Endothelial cell (in vitro differentiated cells): Measurements from ENCODE around the gene NTN5. TPM values are rescaled to one million over a fixed set of nuclear protein-coding genes. Genes with fewer than 3 reads are reported as not detected.
A peak's percentile ranks its signal among the peaks of the same experiment; 100 is the strongest.
"Not testable (repeated sequence)": the region's sequence is repeated elsewhere in the genome, so short reads cannot be mapped to it uniquely, and the experiment has no call there.

Source experiments
- DNase-seq: peaks from one replicate; pipeline ENCODE4 v3.0.0; 2021; ENCODE audit warnings: low spot score
- H3K27ac Mint-ChIP-seq: one replicate; pipeline ENCODE4 v1.8.0; 2021; ENCODE audit warnings: mixed read lengths, inconsistent platforms; ENCODE audit not compliant: unreplicated experiment
- H3K27me3 Mint-ChIP-seq: one replicate; pipeline ENCODE4 v1.8.0; 2021; ENCODE audit warnings: mild to moderate bottlenecking, moderate library complexity, mixed read lengths, inconsistent platforms; ENCODE audit not compliant: unreplicated experiment
- H3K36me3 Mint-ChIP-seq: one replicate; pipeline ENCODE4 v1.8.0; 2021; ENCODE audit warnings: mild to moderate bottlenecking, low read depth, mixed read lengths, inconsistent platforms; ENCODE audit not compliant: unreplicated experiment
- H3K4me1 Mint-ChIP-seq: one replicate; pipeline ENCODE4 v1.8.0; 2021; ENCODE audit warnings: mild to moderate bottlenecking, mixed read lengths, inconsistent platforms; ENCODE audit not compliant: unreplicated experiment
- H3K4me3 Mint-ChIP-seq: one replicate; pipeline ENCODE4 v1.8.0; 2021; ENCODE audit warnings: mild to moderate bottlenecking, mixed read lengths, inconsistent platforms; ENCODE audit not compliant: unreplicated experiment
- H3K9me3 Mint-ChIP-seq: one replicate; pipeline ENCODE4 v1.8.0; 2021; ENCODE audit warnings: mixed read lengths, inconsistent platforms; ENCODE audit not compliant: unreplicated experiment
- total RNA-seq: library from RNA; stranded (reverse); fragmentation: NEBNext Ultra II Directional; extraction: Animal tissue kit (Norgen Biotek cat#: 25700); gene quantifications from one replicate; pipeline ENCODE4 v1.2.1, GENCODE V29; 2021; ENCODE audit not compliant: unreplicated experiment
- TF ChIP-seq, protein P1 (sequence below): fragments of 200-600 bp; sonication (generic); IDR thresholded peaks from one replicate; pipeline ENCODE4 v1.5.0; 2021; ENCODE audit warnings: antibody characterized with exemption; ENCODE audit not compliant: unreplicated experiment

The NTN5 gene
- total RNA-seq, 1 donor from 2014 or later, result 0.21 TPM

- H3K27me3 Mint-ChIP-seq, result peaks cover 20% of the 10 kb centered on the region
- H3K4me3 Mint-ChIP-seq, result peak overlapping the region; percentile 10
- H3K9me3 Mint-ChIP-seq, result no peaks in the 10 kb centered on the region
- no peaks in the 10 kb centered on the region for H3K36me3 Mint-ChIP-seq
- no peak for DNase-seq
- no peak overlapping the region for H3K27ac Mint-ChIP-seq
- H3K4me1 Mint-ChIP-seq, result peaks cover 10% of the 10 kb centered on the region
- TF ChIP-seq, protein P1, sequence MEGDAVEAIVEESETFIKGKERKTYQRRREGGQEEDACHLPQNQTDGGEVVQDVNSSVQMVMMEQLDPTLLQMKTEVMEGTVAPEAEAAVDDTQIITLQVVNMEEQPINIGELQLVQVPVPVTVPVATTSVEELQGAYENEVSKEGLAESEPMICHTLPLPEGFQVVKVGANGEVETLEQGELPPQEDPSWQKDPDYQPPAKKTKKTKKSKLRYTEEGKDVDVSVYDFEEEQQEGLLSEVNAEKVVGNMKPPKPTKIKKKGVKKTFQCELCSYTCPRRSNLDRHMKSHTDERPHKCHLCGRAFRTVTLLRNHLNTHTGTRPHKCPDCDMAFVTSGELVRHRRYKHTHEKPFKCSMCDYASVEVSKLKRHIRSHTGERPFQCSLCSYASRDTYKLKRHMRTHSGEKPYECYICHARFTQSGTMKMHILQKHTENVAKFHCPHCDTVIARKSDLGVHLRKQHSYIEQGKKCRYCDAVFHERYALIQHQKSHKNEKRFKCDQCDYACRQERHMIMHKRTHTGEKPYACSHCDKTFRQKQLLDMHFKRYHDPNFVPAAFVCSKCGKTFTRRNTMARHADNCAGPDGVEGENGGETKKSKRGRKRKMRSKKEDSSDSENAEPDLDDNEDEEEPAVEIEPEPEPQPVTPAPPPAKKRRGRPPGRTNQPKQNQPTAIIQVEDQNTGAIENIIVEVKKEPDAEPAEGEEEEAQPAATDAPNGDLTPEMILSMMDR, result no peak
Measured at GRCh38 chr19:48632692-48633147, 40.1 kb downstream of the NTN5 start.

DNA sequence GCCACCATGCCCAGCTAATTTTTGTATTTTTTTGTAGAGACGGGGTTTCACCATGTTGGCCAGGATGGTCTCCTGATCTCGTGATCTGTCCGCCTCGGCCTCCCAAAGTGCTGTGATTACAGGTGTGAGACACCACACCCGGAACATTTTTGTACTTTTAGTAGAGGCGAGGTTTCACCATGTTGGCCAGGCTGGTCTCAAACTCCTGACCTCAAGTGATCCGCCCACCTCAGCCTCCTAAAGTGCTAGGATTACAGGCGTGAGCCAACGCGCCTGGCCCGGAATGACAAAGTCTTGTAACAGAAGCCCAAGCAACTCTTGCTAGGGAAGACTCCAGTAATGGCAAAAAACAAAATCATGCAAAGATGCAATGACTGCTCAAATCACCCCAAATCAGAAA lies 40.5 kb downstream of the NTN5 start:
- H3K27me3 Mint-ChIP-seq, result peaks cover 20% of the 10 kb centered on the region
- H3K4me1 Mint-ChIP-seq, result not testable (repeated sequence)
- peak overlapping the region; percentile 10 for H3K4me3 Mint-ChIP-seq

DNA sequence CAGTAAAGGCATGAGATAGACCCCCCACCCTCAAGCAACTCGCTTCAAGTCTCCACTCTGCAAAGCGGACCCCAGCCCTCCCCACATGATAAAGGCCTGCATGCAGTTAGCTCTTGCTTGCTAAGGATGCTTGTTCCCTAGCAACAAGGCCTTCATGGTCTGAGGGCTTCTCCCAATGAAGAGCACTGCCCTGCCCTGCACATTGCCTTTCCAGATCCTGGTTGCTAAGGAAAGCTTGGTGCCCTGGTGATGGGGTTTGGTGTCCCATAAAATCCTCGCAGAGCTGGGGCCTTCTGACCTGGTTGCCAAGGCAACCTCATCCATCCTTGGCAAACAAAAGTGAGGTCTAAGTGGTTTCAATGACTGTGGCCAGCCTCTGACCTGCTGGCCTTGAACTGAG lies 41.6 kb downstream of the NTN5 start:
- no peak for DNase-seq
- Mint-ChIP-seq H3K27me3 (peaks cover 20% of the 10 kb centered on the region), H3K9me3 (no peaks in the 10 kb centered on the region), H3K36me3 (no peaks in the 10 kb centered on the region), H3K4me1 (peaks cover 10% of the 10 kb centered on the region), H3K27ac (no peak overlapping the region), H3K4me3 (no peak overlapping the region)
- TF ChIP-seq, protein P1, result no peak

More for the DNA sequence above, 40.5 kb downstream of the NTN5 start:
- not testable (repeated sequence) for H3K27ac Mint-ChIP-seq, DNase-seq, H3K9me3 Mint-ChIP-seq, H3K36me3 Mint-ChIP-seq

GRCh38 chr19:48630296-48631063 lies 42.3 kb downstream of the NTN5 start:
- Mint-ChIP-seq H3K4me1 (peaks cover 7% of the 10 kb centered on the region), H3K36me3 (no peaks in the 10 kb centered on the region), H3K4me3 (peak overlapping the region; percentile 67), H3K9me3 (no peaks in the 10 kb centered on the region), H3K27me3 (peaks cover 17% of the 10 kb centered on the region), H3K27ac (peak overlapping the region; percentile 83)
- peak; percentile 61 for DNase-seq
- TF ChIP-seq, protein P1, result no peak

DNA sequence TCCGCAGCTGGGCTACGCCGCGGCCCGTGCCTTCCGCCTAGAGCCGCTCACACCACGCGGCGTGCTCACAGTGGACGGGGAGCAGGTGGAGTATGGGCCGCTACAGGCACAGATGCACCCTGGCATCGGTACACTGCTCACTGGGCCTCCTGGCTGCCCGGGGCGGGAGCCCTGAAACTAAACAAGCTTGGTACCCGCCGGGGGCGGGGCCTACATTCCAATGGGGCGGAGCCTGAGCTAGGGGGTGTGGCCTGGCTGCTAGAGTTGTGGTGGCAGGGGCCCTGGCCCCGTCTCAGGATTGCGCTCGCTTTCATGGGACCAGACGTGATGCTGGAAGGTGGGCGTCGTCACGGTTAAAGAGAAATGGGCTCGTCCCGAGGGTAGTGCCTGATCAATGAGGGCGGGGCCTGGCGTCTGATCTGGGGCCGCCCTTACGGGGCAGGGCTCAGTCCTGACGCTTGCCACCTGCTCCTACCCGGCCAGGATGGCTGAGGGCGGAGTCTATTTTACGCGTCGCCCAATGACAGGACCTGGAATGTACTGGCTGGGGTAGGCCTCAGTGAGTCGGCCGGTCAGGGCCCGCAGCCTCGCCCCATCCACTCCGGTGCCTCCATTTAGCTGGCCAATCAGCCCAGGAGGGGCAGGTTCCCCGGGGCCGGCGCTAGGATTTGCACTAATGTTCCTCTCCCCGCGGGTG lies 43.1 kb downstream of the NTN5 start:
- peaks cover 23% of the 10 kb centered on the region for H3K27me3 Mint-ChIP-seq
- peak overlapping the region; percentile 83 for H3K27ac Mint-ChIP-seq
- peaks cover 11% of the 10 kb centered on the region for H3K4me1 Mint-ChIP-seq

More for the DNA sequence above, 43.1 kb downstream of the NTN5 start:
- TF ChIP-seq, protein P1, result no peak
- peaks cover 3% of the 10 kb centered on the region for H3K36me3 Mint-ChIP-seq
- peak overlapping the region; percentile 67 for H3K4me3 Mint-ChIP-seq
- H3K9me3 Mint-ChIP-seq, result no peaks in the 10 kb centered on the region
- DNase-seq, result peak; percentile 68
